Measurements from ENCODE around the gene ASTN1.

DNA sequence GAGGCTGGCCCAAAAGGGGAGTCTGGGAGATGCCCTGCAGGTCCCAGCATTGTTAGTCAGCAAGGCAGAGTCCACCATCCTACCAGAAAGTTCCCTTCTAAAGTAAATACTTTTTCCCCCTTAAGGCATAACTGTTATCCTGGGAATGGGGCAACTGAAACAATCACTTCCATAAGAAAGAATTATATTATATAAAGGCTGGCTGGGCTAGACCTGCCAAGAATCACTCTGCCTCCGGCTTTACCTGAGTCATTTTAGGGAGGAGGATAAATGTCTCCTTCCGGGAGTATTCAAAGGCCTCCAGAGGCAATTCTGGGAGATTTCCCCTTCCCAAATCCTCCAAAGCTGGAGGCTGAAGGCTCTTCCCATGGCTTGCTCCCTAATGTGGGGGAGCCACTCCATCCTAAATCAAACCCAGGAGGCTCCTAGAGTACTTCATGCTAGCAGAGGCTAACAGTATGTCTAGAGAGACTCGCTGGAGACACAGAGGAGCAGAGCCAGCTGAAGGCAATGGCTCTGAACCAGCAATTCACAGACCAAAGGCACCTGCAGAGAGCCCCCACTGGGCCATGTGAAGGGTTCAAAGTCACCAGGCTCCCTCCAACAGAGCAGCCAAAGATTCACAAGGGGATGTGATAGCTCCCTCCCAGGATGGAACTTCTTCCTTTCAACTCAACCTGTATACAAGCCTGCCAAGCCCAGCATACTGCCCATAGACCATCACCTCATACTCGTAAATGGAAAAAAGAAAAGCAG is 116.0 kb downstream of the ASTN1 start:
- TF ChIP-seq, protein P1, sequence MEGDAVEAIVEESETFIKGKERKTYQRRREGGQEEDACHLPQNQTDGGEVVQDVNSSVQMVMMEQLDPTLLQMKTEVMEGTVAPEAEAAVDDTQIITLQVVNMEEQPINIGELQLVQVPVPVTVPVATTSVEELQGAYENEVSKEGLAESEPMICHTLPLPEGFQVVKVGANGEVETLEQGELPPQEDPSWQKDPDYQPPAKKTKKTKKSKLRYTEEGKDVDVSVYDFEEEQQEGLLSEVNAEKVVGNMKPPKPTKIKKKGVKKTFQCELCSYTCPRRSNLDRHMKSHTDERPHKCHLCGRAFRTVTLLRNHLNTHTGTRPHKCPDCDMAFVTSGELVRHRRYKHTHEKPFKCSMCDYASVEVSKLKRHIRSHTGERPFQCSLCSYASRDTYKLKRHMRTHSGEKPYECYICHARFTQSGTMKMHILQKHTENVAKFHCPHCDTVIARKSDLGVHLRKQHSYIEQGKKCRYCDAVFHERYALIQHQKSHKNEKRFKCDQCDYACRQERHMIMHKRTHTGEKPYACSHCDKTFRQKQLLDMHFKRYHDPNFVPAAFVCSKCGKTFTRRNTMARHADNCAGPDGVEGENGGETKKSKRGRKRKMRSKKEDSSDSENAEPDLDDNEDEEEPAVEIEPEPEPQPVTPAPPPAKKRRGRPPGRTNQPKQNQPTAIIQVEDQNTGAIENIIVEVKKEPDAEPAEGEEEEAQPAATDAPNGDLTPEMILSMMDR (conservative IDR thresholded peaks at IDR 0.05; ENCODE audit: low read length) = no peak
- TF ChIP-seq EZH2phosphoT487 (IDR thresholded peaks at IDR 0.05; ENCODE audit: borderline replicate concordance) = no peak

Measured in Loucy (cell line).